Measurements from ENCODE around the gene KCNQ1. TPM values are rescaled to one million over a fixed set of nuclear protein-coding genes. Genes with fewer than 3 reads are reported as not detected.

KCNQ1 gene
- total RNA-seq, 1 experiment from 2014 or later: 9.2 TPM

DNA sequence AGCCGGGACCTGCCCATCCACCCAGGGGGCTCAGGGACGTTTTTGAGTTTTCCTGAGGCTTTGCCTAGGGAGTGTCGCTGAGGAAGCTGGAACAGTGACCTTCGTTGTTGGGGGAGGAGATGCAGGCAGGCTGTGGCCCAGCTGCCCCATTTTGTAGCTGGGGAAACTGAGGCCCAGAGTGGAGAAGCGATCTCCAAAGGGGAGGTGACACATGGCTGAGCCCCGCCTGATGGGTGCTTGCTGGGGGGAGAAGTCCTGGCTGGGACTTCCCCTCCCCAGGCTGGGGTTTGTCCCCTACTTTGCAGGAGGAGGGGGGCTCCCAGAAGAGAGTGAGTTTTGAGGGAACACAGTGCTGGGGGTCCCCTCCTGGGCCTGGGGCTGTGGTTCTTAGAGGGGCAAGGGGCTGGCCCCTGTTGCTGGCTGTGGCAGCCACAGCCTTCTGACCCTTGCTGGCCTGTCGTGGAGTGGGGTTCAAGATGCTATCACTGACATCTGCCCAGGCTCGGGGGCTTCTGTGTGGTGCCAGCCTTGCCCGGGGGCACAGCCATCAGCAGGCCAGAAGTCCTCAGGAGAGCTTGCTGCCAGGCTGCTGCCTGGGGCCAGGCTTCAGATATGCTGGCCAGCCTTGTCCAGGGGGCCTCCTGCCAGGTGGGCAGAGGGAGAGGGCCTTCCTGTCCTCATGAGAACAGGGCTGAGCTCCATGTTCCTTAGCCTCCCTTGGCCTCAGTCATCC is 21.4 kb downstream of the KCNQ1 start:
- DNase-seq: no peak
- TF ChIP-seq, protein P1, sequence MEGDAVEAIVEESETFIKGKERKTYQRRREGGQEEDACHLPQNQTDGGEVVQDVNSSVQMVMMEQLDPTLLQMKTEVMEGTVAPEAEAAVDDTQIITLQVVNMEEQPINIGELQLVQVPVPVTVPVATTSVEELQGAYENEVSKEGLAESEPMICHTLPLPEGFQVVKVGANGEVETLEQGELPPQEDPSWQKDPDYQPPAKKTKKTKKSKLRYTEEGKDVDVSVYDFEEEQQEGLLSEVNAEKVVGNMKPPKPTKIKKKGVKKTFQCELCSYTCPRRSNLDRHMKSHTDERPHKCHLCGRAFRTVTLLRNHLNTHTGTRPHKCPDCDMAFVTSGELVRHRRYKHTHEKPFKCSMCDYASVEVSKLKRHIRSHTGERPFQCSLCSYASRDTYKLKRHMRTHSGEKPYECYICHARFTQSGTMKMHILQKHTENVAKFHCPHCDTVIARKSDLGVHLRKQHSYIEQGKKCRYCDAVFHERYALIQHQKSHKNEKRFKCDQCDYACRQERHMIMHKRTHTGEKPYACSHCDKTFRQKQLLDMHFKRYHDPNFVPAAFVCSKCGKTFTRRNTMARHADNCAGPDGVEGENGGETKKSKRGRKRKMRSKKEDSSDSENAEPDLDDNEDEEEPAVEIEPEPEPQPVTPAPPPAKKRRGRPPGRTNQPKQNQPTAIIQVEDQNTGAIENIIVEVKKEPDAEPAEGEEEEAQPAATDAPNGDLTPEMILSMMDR (IDR thresholded peaks at IDR 0.05; ENCODE audit: unreplicated experiment): no peak
- CTCF ChIA-PET: no interaction called here
- no peak overlapping the region for H3K4me3 Mint-ChIP-seq (ENCODE audit: low read depth, unreplicated experiment)
- H3K27ac Mint-ChIP-seq (ENCODE audit: unreplicated experiment): no peak overlapping the region
- no TSS peak for BruUV-seq (replicated peaks)
- intact Hi-C loops (cut with micrococcal nuclease; ENCODE audit: unreplicated experiment): no loop called here
- no peaks in the 10 kb centered on the region for H3K36me3 Mint-ChIP-seq (ENCODE audit: insufficient read depth, unreplicated experiment)
- no peaks in the 10 kb centered on the region for H3K27me3 Mint-ChIP-seq (ENCODE audit: unreplicated experiment)
- no peaks in the 10 kb centered on the region for H3K9me3 Mint-ChIP-seq (ENCODE audit: low read depth, unreplicated experiment)
- peaks cover 12% of the 10 kb centered on the region for H3K4me1 Mint-ChIP-seq (ENCODE audit: low read depth, unreplicated experiment)

DNA sequence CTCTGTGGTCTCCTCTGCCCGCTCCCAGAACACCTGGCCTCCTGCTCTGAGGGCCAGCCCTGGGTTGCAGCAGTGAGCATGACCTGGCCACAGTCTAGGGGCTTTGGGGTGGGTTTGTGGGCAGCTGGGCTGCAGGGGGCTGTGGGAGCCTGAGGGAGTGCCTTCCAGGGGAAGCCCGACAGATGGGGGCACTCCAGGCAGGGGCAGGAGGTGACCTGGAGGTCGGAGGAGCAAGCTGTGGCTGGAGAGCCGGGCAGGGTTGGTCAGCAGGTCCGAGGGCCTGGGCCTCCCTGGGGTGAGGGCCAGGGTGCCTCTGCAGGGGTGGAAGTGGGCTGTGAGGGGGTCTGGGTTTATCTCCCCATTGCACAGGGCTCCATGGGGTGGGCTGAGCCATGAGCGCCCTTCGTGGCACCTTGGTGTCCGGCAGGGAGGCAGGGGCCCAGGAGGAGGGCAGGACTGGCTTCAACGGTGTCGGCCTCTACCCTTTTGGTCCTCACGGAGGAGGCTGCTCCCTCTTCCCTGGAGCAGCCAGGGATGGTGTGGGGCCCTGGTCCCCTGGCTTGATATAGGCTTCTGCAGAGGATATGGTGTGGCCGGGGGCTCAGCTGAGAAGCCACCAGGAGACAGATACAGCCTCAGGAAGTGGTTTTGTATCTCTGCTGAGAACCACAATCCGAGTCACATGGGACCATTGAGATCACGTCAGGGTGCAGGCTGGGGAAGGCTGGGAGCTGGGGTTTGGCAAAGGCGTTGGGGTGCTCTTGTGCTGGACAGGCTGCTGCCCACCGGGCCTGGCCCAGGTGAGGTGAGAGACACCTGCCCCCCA is 22.3 kb downstream of the KCNQ1 start:
- Mint-ChIP-seq H3K27ac (ENCODE audit: unreplicated experiment) (no peak overlapping the region), H3K4me1 (ENCODE audit: low read depth, unreplicated experiment) (peaks cover 12% of the 10 kb centered on the region), H3K4me3 (ENCODE audit: low read depth, unreplicated experiment) (no peak overlapping the region), H3K27me3 (ENCODE audit: unreplicated experiment) (no peaks in the 10 kb centered on the region), H3K36me3 (ENCODE audit: insufficient read depth, unreplicated experiment) (no peaks in the 10 kb centered on the region), H3K9me3 (ENCODE audit: low read depth, unreplicated experiment) (no peaks in the 10 kb centered on the region)
- intact Hi-C loops (cut with micrococcal nuclease; ENCODE audit: unreplicated experiment): no loop called here
- CTCF ChIA-PET: no interaction called here
- TF ChIP-seq, protein P1 (IDR thresholded peaks at IDR 0.05; ENCODE audit: unreplicated experiment): no peak
- no peak for DNase-seq
- no TSS peak for BruUV-seq (replicated peaks)

DNA sequence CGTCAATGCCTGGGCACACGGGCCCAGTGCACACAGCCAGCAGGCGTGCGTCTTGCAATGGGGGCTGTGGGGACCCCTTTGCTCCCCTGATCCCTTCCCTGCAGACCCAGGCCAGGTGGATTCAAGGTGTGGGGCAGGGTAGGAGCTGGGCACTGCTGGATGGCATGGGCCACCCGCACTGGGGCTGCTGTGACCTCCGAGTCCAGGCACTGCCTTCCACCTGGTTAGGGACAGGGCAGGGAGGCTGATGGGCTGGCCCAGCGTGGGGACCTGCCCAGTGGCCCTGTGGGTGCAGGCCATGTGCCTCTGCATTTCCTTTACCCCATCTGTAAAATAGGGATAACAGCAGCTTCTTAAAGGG is 22.9 kb downstream of the KCNQ1 start:
- no TSS peak for BruUV-seq (replicated peaks)
- CTCF ChIA-PET: no interaction called here
- Mint-ChIP-seq H3K36me3 (ENCODE audit: insufficient read depth, unreplicated experiment) (no peaks in the 10 kb centered on the region), H3K4me1 (ENCODE audit: low read depth, unreplicated experiment) (peaks cover 12% of the 10 kb centered on the region), H3K27ac (ENCODE audit: unreplicated experiment) (no peak overlapping the region), H3K9me3 (ENCODE audit: low read depth, unreplicated experiment) (no peaks in the 10 kb centered on the region), H3K4me3 (ENCODE audit: low read depth, unreplicated experiment) (no peak overlapping the region), H3K27me3 (ENCODE audit: unreplicated experiment) (no peaks in the 10 kb centered on the region)
- intact Hi-C loops (cut with micrococcal nuclease; ENCODE audit: unreplicated experiment): no loop called here
- DNase-seq: no peak
- TF ChIP-seq, protein P1 (IDR thresholded peaks at IDR 0.05; ENCODE audit: unreplicated experiment): no peak

DNA sequence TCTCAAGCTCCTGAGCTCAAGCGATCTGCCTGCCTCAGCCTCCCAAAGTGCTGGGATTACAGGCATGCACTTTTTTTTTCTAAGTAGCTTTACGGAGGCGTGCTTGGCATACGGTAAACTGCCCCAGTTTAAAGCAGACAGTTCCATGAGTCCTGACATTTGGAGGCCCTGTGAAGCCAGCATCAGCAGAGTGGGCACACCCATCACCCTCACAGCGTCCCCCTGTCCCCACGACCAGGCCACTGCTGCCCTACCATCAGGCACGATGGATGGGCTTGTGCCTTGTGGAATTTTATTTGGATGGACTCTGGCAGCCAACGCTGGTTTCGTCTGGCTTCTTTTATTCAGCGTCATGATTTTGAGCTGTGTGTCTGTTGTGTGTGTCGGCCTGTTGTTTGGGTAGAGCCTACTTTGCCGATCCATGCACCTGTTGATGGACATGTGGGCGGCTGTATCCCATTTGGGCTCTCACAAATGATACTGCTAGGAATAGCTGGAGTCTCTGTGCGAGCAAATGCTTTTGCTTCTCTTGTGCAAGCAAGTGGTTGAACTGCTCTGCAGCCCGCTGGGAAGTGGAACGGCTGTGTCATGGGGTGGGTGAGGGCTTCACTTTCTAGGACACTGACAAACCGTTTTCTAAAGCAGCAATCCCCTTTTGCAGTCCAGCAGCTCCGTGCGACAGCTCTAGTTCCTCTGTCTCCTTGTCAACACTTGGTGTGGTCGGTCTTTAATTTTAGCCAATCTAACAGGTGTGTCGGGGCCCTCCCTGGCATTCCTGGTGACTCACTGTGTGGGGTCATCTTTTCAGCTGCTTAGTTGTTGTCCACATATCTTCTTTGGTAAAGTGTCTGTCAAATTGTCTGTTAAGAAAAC is 23.8 kb downstream of the KCNQ1 start:
- no peaks in the 10 kb centered on the region for H3K36me3 Mint-ChIP-seq (ENCODE audit: insufficient read depth, unreplicated experiment)
- peaks cover 4% of the 10 kb centered on the region for H3K4me1 Mint-ChIP-seq (ENCODE audit: low read depth, unreplicated experiment)
- DNase-seq: no peak
- CTCF ChIA-PET: no interaction called here
- no TSS peak for BruUV-seq (replicated peaks)
- intact Hi-C loops (cut with micrococcal nuclease; ENCODE audit: unreplicated experiment): no loop called here
- TF ChIP-seq, protein P1 (IDR thresholded peaks at IDR 0.05; ENCODE audit: unreplicated experiment): no peak
- no peak overlapping the region for H3K27ac Mint-ChIP-seq (ENCODE audit: unreplicated experiment)
- no peak overlapping the region for H3K4me3 Mint-ChIP-seq (ENCODE audit: low read depth, unreplicated experiment)
- H3K27me3 Mint-ChIP-seq (ENCODE audit: unreplicated experiment): no peaks in the 10 kb centered on the region
- no peaks in the 10 kb centered on the region for H3K9me3 Mint-ChIP-seq (ENCODE audit: low read depth, unreplicated experiment)

All from Calu3 (cell line).